ENCODE data around the gene PRTFDC1. TPM values are rescaled to one million over a fixed set of nuclear protein-coding genes. Genes with fewer than 3 reads are reported as not detected.

PRTFDC1 gene
- total RNA-seq, 3 donors from 2014 or later (not counting 1 experiment from before 2014, with no cell fraction given): 1.2 to 1.9 (median 1.4) TPM

- intact Hi-C loops (cut with micrococcal nuclease): loop anchor here (5.0 kb wide), 1 partner anchor 228 kb away; the partner anchor contains the start of gene ARHGAP21
- Histone ChIP-seq H3K27me3 (ENCODE audit: control insufficient read depth, insufficient read depth, low read length) (no peaks in the 10 kb centered on the region), H3K4me1 (ENCODE audit: control insufficient read depth, insufficient read depth, low read length) (peaks cover 14% of the 10 kb centered on the region), H3K9me3 (ENCODE audit: control insufficient read depth, insufficient read depth, low read length) (no peaks in the 10 kb centered on the region), H3K4me3 (ENCODE audit: low read length) (no peak overlapping the region), H3K36me3 (ENCODE audit: control insufficient read depth, insufficient read depth, low read length) (no peaks in the 10 kb centered on the region), H3K27ac (ENCODE audit: low read length) (no peak overlapping the region)
- DNase-seq (no peak), ATAC-seq (no peak)
- Mint-ChIP-seq H3K36me3 (no peaks in the 10 kb centered on the region), H3K27ac (no peak overlapping the region), H3K4me3 (no peak overlapping the region), H3K4me1 (peaks cover 6 to 9% of the 10 kb centered on the region in 2 donors), H3K27me3 (ENCODE audit: low read depth in 2 of 2) (no peaks in the 10 kb centered on the region), H3K9me3 (no peaks in the 10 kb centered on the region)
- WGBS (ENCODE audit: insufficient coverage): 98% methylated on average over 4 of the region's 5 CpGs
- TF ChIP-seq CTCF (IDR thresholded peaks at IDR 0.05): no peak
Measured at GRCh38 chr10:24950439-24950838, 2.0 kb downstream of the PRTFDC1 start.

GRCh38 chr10:24949616-24950015, 2.8 kb downstream of the PRTFDC1 start:
- intact Hi-C loops (cut with micrococcal nuclease): loop anchor here (5.0 kb wide), 1 partner anchor 227 kb away; the partner anchor contains the start of gene ARHGAP21
- Mint-ChIP-seq H3K9me3 (no peaks in the 10 kb centered on the region), H3K27me3 (ENCODE audit: low read depth in 2 of 2) (no peaks in the 10 kb centered on the region), H3K36me3 (no peaks in the 10 kb centered on the region), H3K4me1 (peaks cover 6 to 13% of the 10 kb centered on the region in 2 donors), H3K4me3 (no peak overlapping the region), H3K27ac (no peak overlapping the region)
- ATAC-seq (no peak), DNase-seq (no peak)
- Histone ChIP-seq H3K36me3 (ENCODE audit: control insufficient read depth, insufficient read depth, low read length) (no peaks in the 10 kb centered on the region), H3K9me3 (ENCODE audit: control insufficient read depth, insufficient read depth, low read length) (no peaks in the 10 kb centered on the region), H3K4me1 (ENCODE audit: control insufficient read depth, insufficient read depth, low read length) (peaks cover 14% of the 10 kb centered on the region), H3K27ac (ENCODE audit: low read length) (no peak overlapping the region), H3K27me3 (ENCODE audit: control insufficient read depth, insufficient read depth, low read length) (no peaks in the 10 kb centered on the region), H3K4me3 (ENCODE audit: low read length) (no peak overlapping the region)
- TF ChIP-seq CTCF (IDR thresholded peaks at IDR 0.05): no peak
- 97% methylated on average over 3 of the region's 3 CpGs for WGBS (ENCODE audit: insufficient coverage)

- no peak for ATAC-seq
- Mint-ChIP-seq H3K27me3 (ENCODE audit: low read depth in 2 of 2) (no peaks in the 10 kb centered on the region), H3K4me1 (peaks cover 5 to 6% of the 10 kb centered on the region in 2 donors), H3K27ac (no peak overlapping the region), H3K36me3 (no peaks in the 10 kb centered on the region), H3K4me3 (no peak overlapping the region), H3K9me3 (no peaks in the 10 kb centered on the region)
- TF ChIP-seq CTCF (IDR thresholded peaks at IDR 0.05): no peak
- H3K27me3 ChIP-seq (ENCODE audit: control insufficient read depth, insufficient read depth, low read length): no peaks in the 10 kb centered on the region
- no peak overlapping the region for H3K27ac ChIP-seq (ENCODE audit: low read length)
- DNase-seq: no peak
- 85% methylated on average over 3 of the region's 4 CpGs for WGBS (ENCODE audit: insufficient coverage)
- intact Hi-C loops (cut with micrococcal nuclease): no loop called here
- H3K36me3 ChIP-seq (ENCODE audit: control insufficient read depth, insufficient read depth, low read length): no peaks in the 10 kb centered on the region
- no peaks in the 10 kb centered on the region for H3K9me3 ChIP-seq (ENCODE audit: control insufficient read depth, insufficient read depth, low read length)
- H3K4me1 ChIP-seq (ENCODE audit: control insufficient read depth, insufficient read depth, low read length): peaks cover 9% of the 10 kb centered on the region
- no peak overlapping the region for H3K4me3 ChIP-seq (ENCODE audit: low read length)
Measured at GRCh38 chr10:24947304-24948097, 4.9 kb downstream of the PRTFDC1 start.

All from natural killer cell (primary cell).